Panc1 (cell line): ENCODE measurements around the gene SLC9A9. TPM values are rescaled to one million over a fixed set of nuclear protein-coding genes. Genes with fewer than 3 reads are reported as not detected.

ENCODE experiments used
- ATAC-seq: fragments of 200-7000 bp; cut with Tn5 transposase; 2 replicates; pipeline ENCODE4 v1.9.1; 2020; ENCODE audit warnings: mild to moderate bottlenecking, moderate library complexity
- BruUV-seq: library from RNA; stranded (reverse); fragments of 400-500 nt; replicated peaks from 2 replicates; lab custom pipeline; 2021; lab: Mats Ljungman, UMichigan
- CTCF ChIA-PET: fragments of 300-600 bp; sonication (Branson Sonifier 250); formaldehyde crosslinking; loops from one replicate; lab custom pipeline; 2022; ENCODE audit warnings: antibody characterized with exemption; lab: Charles Lee
- POLR2A ChIA-PET: fragments of 300-600 bp; sonication (Branson Sonifier 250); formaldehyde crosslinking; loops from one replicate; lab custom pipeline; 2022; ENCODE audit warnings: antibody characterized with exemption; lab: Charles Lee
- DNase-seq: peaks from one replicate; pipeline ENCODE4 v3.0.0-alpha.2; 2010; ENCODE audit warnings: low read depth, low spot score
- H3K27ac ChIP-seq: 2 replicates; pipeline ENCODE4 v1.5.1; 2011; ENCODE audit warnings: mild to moderate bottlenecking, low read length, inconsistent platforms
- H3K27me3 ChIP-seq: fragments of 200-500 bp; sonication (Bioruptor generic); 2 replicates; pipeline ENCODE4 v1.6.0; 2014; ENCODE audit warnings: low read length, inconsistent platforms; ENCODE audit not compliant: control insufficient read depth, insufficient read depth
- H3K36me3 ChIP-seq: fragments of 200-500 bp; sonication (Bioruptor generic); 2 replicates; pipeline ENCODE4 v1.5.1; 2014; ENCODE audit warnings: inconsistent platforms, mild to moderate bottlenecking, low read length, moderate library complexity; ENCODE audit not compliant: control insufficient read depth, insufficient read depth
- H3K4me1 ChIP-seq: 2 replicates; pipeline ENCODE4 v1.5.1; 2011; ENCODE audit warnings: inconsistent platforms, mild to moderate bottlenecking, low read length, moderate library complexity; ENCODE audit not compliant: control insufficient read depth, insufficient read depth
- H3K4me3 ChIP-seq, 2 experiments: 2 replicates each; pipeline ENCODE4 v1.5.1; 2011 to 2012; ENCODE audit warnings: low read depth in 2 of 2, low read length in 2 of 2, mild to moderate bottlenecking in 2 of 2, inconsistent platforms in 1 of 2, moderate library complexity in 1 of 2
- H3K9me3 ChIP-seq: fragments of 200-500 bp; sonication (Bioruptor generic); 2 replicates; pipeline ENCODE4 v1.5.1; 2014; ENCODE audit warnings: low read depth, mild to moderate bottlenecking, inconsistent platforms, low read length, moderate library complexity; ENCODE audit not compliant: control insufficient read depth, insufficient read depth
- POLR2AphosphoS5 ChIP-seq: IDR thresholded peaks from 2 replicates; pipeline ENCODE4 v1.6.1; 2012; ENCODE audit warnings: mild to moderate bottlenecking, low read depth, low read length, moderate library complexity
- SIN3A ChIP-seq: IDR thresholded peaks from 2 replicates; pipeline ENCODE4 v1.6.1; 2012; ENCODE audit warnings: low read depth, mild to moderate bottlenecking, low read length, moderate library complexity, borderline replicate concordance; ENCODE audit not compliant: insufficient read depth
- TCF7L2 ChIP-seq: IDR thresholded peaks from 2 replicates; pipeline ENCODE4 v1.6.1; 2011; ENCODE audit warnings: mild to moderate bottlenecking, low read depth, low read length, inconsistent platforms
- in situ Hi-C: cut with HindIII; loops from 2 replicates; pipeline ENCODE4 v1.10.0; 2016; ENCODE audit warnings: low sequenced_read_pairs, low pct_unique_long_range_greater_than_20kb
- intact Hi-C: fragments of 100-400 bp; cut with micrococcal nuclease; formaldehyde crosslinking; loops from one replicate; pipeline ENCODE4 v1.10.0; 2022; ENCODE audit not compliant: unreplicated experiment
- total RNA-seq: library from RNA; stranded (reverse); gene quantifications from one replicate; pipeline ENCODE4 v1.2.1, GENCODE V29; 2021; ENCODE audit not compliant: unreplicated experiment
- TF ChIP-seq, protein P1 (sequence below), 2 experiments: IDR thresholded peaks; 2 replicates each; pipeline ENCODE4 v1.6.1; 2011 to 2012; ENCODE audit warnings: low read depth in 2 of 2, control low read depth in 1 of 2, low read length in 1 of 2, mild to moderate bottlenecking in 1 of 2, moderate library complexity in 1 of 2; ENCODE audit not compliant: insufficient read depth in 1 of 2
- TF ChIP-seq, protein P2 (sequence below): fragments of 450-650 bp; IDR thresholded peaks from 2 replicates; pipeline ENCODE4 v1.5.1; 2017; ENCODE audit warnings: mild to moderate bottlenecking

Gene SLC9A9
- total RNA-seq, 1 experiment from 2014 or later = not detected

DNA sequence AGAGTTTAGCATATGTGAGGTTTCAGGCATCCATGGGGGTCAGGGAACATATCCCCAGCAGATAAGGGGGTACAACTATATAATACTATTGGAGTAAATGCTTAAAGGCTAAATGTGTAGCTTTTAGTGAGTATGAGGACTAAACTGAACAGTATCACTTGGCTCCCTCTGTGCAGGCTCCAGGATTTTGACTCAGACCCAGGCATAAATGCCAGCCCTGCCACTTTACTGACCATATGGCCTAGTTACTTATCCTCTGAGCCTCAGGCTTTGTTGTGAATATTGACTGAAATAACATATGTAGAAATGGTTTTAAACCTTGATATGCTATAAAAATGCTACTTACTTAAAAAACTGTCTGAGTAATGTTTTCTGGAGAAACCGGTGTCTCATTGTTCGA lies 577.1 kb downstream of the SLC9A9 start:
- ChIA-PET POLR2A (no interaction called here), CTCF (no interaction called here)
- 0 out of 2 replicates have a peak, but pooled peaks cover under 1% of the 10 kb centered on the region for H3K27me3 ChIP-seq
- H3K4me1 ChIP-seq = no peaks in the 10 kb centered on the region
- ATAC-seq (no peak), DNase-seq (no peak)
- in situ Hi-C loops = no loop called here
- no peak overlapping the region for H3K4me3 ChIP-seq
- H3K27ac ChIP-seq = no peak overlapping the region
- intact Hi-C loops = no loop called here
- no peaks in the 10 kb centered on the region for H3K9me3 ChIP-seq
- BruUV-seq = no TSS peak
- TF ChIP-seq POLR2AphosphoS5 (no peak), SIN3A (no peak), TCF7L2 (no peak)
- TF ChIP-seq, protein P1, sequence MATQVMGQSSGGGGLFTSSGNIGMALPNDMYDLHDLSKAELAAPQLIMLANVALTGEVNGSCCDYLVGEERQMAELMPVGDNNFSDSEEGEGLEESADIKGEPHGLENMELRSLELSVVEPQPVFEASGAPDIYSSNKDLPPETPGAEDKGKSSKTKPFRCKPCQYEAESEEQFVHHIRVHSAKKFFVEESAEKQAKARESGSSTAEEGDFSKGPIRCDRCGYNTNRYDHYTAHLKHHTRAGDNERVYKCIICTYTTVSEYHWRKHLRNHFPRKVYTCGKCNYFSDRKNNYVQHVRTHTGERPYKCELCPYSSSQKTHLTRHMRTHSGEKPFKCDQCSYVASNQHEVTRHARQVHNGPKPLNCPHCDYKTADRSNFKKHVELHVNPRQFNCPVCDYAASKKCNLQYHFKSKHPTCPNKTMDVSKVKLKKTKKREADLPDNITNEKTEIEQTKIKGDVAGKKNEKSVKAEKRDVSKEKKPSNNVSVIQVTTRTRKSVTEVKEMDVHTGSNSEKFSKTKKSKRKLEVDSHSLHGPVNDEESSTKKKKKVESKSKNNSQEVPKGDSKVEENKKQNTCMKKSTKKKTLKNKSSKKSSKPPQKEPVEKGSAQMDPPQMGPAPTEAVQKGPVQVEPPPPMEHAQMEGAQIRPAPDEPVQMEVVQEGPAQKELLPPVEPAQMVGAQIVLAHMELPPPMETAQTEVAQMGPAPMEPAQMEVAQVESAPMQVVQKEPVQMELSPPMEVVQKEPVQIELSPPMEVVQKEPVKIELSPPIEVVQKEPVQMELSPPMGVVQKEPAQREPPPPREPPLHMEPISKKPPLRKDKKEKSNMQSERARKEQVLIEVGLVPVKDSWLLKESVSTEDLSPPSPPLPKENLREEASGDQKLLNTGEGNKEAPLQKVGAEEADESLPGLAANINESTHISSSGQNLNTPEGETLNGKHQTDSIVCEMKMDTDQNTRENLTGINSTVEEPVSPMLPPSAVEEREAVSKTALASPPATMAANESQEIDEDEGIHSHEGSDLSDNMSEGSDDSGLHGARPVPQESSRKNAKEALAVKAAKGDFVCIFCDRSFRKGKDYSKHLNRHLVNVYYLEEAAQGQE (IDR thresholded peaks at IDR 0.05; ENCODE audit: insufficient read depth in 1 of 2, low read depth in 2 of 2, low read length in 1 of 2) = no peak
- TF ChIP-seq, protein P2, sequence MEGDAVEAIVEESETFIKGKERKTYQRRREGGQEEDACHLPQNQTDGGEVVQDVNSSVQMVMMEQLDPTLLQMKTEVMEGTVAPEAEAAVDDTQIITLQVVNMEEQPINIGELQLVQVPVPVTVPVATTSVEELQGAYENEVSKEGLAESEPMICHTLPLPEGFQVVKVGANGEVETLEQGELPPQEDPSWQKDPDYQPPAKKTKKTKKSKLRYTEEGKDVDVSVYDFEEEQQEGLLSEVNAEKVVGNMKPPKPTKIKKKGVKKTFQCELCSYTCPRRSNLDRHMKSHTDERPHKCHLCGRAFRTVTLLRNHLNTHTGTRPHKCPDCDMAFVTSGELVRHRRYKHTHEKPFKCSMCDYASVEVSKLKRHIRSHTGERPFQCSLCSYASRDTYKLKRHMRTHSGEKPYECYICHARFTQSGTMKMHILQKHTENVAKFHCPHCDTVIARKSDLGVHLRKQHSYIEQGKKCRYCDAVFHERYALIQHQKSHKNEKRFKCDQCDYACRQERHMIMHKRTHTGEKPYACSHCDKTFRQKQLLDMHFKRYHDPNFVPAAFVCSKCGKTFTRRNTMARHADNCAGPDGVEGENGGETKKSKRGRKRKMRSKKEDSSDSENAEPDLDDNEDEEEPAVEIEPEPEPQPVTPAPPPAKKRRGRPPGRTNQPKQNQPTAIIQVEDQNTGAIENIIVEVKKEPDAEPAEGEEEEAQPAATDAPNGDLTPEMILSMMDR = no peak
- no peaks in the 10 kb centered on the region for H3K36me3 ChIP-seq

DNA sequence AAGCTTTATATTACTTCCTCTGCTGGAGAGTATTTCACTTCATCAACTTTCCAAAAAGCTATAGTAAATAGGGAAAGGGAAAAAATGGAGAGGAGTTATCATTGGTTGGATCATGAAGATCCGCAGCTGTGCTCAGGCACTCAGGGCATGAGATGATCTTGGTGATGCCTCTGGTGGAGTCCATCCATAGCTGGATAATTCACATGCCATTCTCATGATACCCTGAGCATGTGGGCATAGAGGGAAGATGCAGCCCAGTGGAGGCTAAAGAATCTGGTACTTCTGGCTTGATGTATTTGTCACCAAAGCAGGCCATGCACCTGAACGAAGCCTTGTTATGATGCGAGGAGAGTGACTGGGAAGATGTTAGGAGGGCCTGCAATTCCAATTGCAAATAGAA lies 578.5 kb downstream of the SLC9A9 start:
- H3K4me1 ChIP-seq = no peaks in the 10 kb centered on the region
- H3K27me3 ChIP-seq = no peaks in the 10 kb centered on the region
- no peak for ATAC-seq
- no peaks in the 10 kb centered on the region for H3K36me3 ChIP-seq
- DNase-seq = no peak
- TF ChIP-seq SIN3A (no peak), POLR2AphosphoS5 (no peak), TCF7L2 (no peak)
- TF ChIP-seq, protein P2 = no peak
- TF ChIP-seq, protein P1 (IDR thresholded peaks at IDR 0.05; ENCODE audit: insufficient read depth in 1 of 2, low read depth in 2 of 2, low read length in 1 of 2) = no peak
- BruUV-seq = no TSS peak
- CTCF ChIA-PET = no interaction called here
- H3K27ac ChIP-seq = no peak overlapping the region
- no peaks in the 10 kb centered on the region for H3K9me3 ChIP-seq
- in situ Hi-C loops (no loop called here), intact Hi-C loops (no loop called here)
- H3K4me3 ChIP-seq = no peak overlapping the region
- POLR2A ChIA-PET = no interaction called here
